HepG2 (cell line): Measurements from ENCODE around the gene NARF. TPM values are rescaled to one million over a fixed set of nuclear protein-coding genes. Genes with fewer than 3 reads are reported as not detected.

ENCODE experiments used
- AKNA ChIP-seq: sonication (generic); formaldehyde crosslinking; IDR thresholded peaks from 2 replicates; pipeline ENCODE4 v1.4.0; 2020; ENCODE audit warnings: missing genetic modification reagents, borderline replicate concordance
- ARID3A ChIP-seq: IDR thresholded peaks from 2 replicates; pipeline ENCODE4 v1.6.1; 2012; ENCODE audit warnings: low read depth, low read length, improper control_type of control experiment
- ARID4A ChIP-seq: sonication (generic); formaldehyde crosslinking; IDR thresholded peaks from 2 replicates; pipeline ENCODE4 v1.5.0; 2020; ENCODE audit warnings: mild to moderate bottlenecking, missing genetic modification reagents, borderline replicate concordance
- KAT2B ChIP-seq: fragments of 150-350 bp; IDR thresholded peaks from 2 replicates; pipeline ENCODE4 v1.6.1; 2014; ENCODE audit warnings: low read depth, low read length, borderline replicate concordance
- MNT ChIP-seq: fragments of 450-650 bp; IDR thresholded peaks from 2 replicates; pipeline ENCODE4 v1.6.1; 2016
- NFKB2 ChIP-seq: sonication (generic); formaldehyde crosslinking; IDR thresholded peaks from 2 replicates; pipeline ENCODE4 v1.4.0; 2020; ENCODE audit warnings: missing genetic modification reagents, borderline replicate concordance
- REL ChIP-seq: sonication (generic); formaldehyde crosslinking; conservative IDR thresholded peaks from 2 replicates; pipeline ENCODE4 v1.8.0; 2022; ENCODE audit warnings: mild to moderate bottlenecking, missing genetic modification reagents, moderate library complexity
- STAG1 ChIP-seq: sonication (generic); formaldehyde crosslinking; IDR thresholded peaks from 2 replicates; pipeline ENCODE4 v1.4.0; 2020; ENCODE audit warnings: missing genetic modification reagents
- TFDP2 ChIP-seq: sonication (generic); formaldehyde crosslinking; IDR thresholded peaks from 2 replicates; pipeline ENCODE4 v1.4.0; 2020; ENCODE audit warnings: missing genetic modification reagents
- TOE1 ChIP-seq: sonication (generic); formaldehyde crosslinking; IDR thresholded peaks from 2 replicates; pipeline ENCODE4 v1.4.0; 2020; ENCODE audit warnings: mild to moderate bottlenecking, missing genetic modification reagents
- ZNF510 ChIP-seq: sonication (generic); formaldehyde crosslinking; IDR thresholded peaks from 2 replicates; pipeline ENCODE4 v1.4.0; 2020; ENCODE audit warnings: low read depth, mild to moderate bottlenecking, missing genetic modification reagents
- ZNF567 ChIP-seq: sonication (generic); formaldehyde crosslinking; IDR thresholded peaks from 2 replicates; pipeline ENCODE4 v1.8.1; 2023; ENCODE audit warnings: mild to moderate bottlenecking, missing genetic modification reagents, borderline replicate concordance
- ZNF615 ChIP-seq: sonication (generic); formaldehyde crosslinking; IDR thresholded peaks from 2 replicates; pipeline ENCODE4 v1.5.0; 2020; ENCODE audit warnings: mild to moderate bottlenecking, missing genetic modification reagents, borderline replicate concordance
- polyA plus RNA-seq, 8 experiments: library from polyadenylated mRNA; depleted of rRNA in 3 of 8; stranded (reverse) in 7 of 8; unstranded in 1 of 8; fragments of >200 nt; fragmentation: Illumina TruSeq in 4 of 8; extraction: Trizol in 4 of 8; gene quantifications; 2 replicates each; pipeline versions ENCODE4 v1.2.1 to v1.2.3, GENCODE V29; 2011 to 2016; ENCODE audit warnings: low read depth in 4 of 8, missing spikeins in 1 of 8, mixed read lengths in 1 of 8; ENCODE audit not compliant: insufficient read depth in 1 of 8
- total RNA-seq, 5 experiments: library from RNA; depleted of rRNA; stranded (reverse); fragments of >200 nt; fragmentation: Illumina TruSeq; extraction: Trizol; gene quantifications; 2 replicates each; pipeline ENCODE4 v1.2.3, GENCODE V29; 2016; ENCODE audit warnings: low read depth in 1 of 5

NARF gene
- total and polyA plus RNA-seq, 2 of the 13 experiments (the other 11 are each of a cell fraction or from before 2014, with no cell fraction given), result 61.1 to 144 TPM

- TF ChIP-seq AKNA (no peak), ZNF615 (CRISPR knock-in tag) (no peak), REL (CRISPR knock-in tag) (no peak), ARID3A (no peak; the same call in 1 of the 2 replicates), KAT2B (no peak), NFKB2 (CRISPR knock-in tag) (0 out of 2 replicates have a peak, but pooled peaks have one; percentile 59), STAG1 (CRISPR knock-in tag) (no peak; the same call in 1 of the 2 replicates), TOE1 (CRISPR knock-in tag) (no peak), ZNF567 (CRISPR knock-in tag) (no peak), ARID4A (CRISPR knock-in tag) (peak; percentile 99), TFDP2 (CRISPR knock-in tag) (peak; percentile 72), MNT (peak; percentile 34; the same call in 1 of the 2 replicates), ZNF510 (CRISPR knock-in tag) (no peak)
These were observed 8.0 kb upstream of the NARF start, which contains the start of gene CYBC1 (continued) for GRCh38 chr17:82450357-82451106.
